H9 (cell line): ENCODE results near the gene TPSB2. TPM values are rescaled to one million over a fixed set of nuclear protein-coding genes. Genes with fewer than 3 reads are reported as not detected.

ENCODE experiments used
- DNase-seq: peaks from one replicate; pipeline ENCODE4 v3.0.0-alpha.2; 2017
- H2AFZ ChIP-seq: one replicate; pipeline ENCODE4 v1.6.1; 2013; ENCODE audit warnings: mild to moderate bottlenecking, low read length, control low read depth, moderate library complexity
- H2AK5ac ChIP-seq: 2 replicates; pipeline ENCODE4 v1.6.1; 2013; ENCODE audit warnings: low read length, control low read depth, mixed read lengths; ENCODE audit not compliant: insufficient read length
- H2BK120ac ChIP-seq: one replicate; pipeline ENCODE4 v1.6.1; 2013; ENCODE audit warnings: low read depth, mild to moderate bottlenecking, low read length, control low read depth, inconsistent platforms; ENCODE audit not compliant: poor library complexity, severe bottlenecking
- H2BK12ac ChIP-seq: 2 replicates; pipeline ENCODE4 v1.6.1; 2013; ENCODE audit warnings: low read length, control low read depth, mixed read lengths, low read depth; ENCODE audit not compliant: insufficient read length
- H2BK15ac ChIP-seq: 2 replicates; pipeline ENCODE4 v1.6.1; 2013; ENCODE audit warnings: low read depth, low read length, control low read depth
- H2BK20ac ChIP-seq: one replicate; pipeline ENCODE4 v1.6.1; 2013; ENCODE audit warnings: low read depth, mild to moderate bottlenecking, low read length, control low read depth, inconsistent platforms; ENCODE audit not compliant: poor library complexity, severe bottlenecking
- H2BK5ac ChIP-seq: 2 replicates; pipeline ENCODE4 v1.6.1; 2013; ENCODE audit warnings: low read length, control low read depth, mixed read lengths; ENCODE audit not compliant: insufficient read length
- H3K14ac ChIP-seq: 2 replicates; pipeline ENCODE4 v1.6.1; 2013; ENCODE audit warnings: low read length, control low read depth; ENCODE audit not compliant: insufficient read depth
- H3K18ac ChIP-seq: 2 replicates; pipeline ENCODE4 v1.6.1; 2013; ENCODE audit warnings: low read depth, mild to moderate bottlenecking, mixed read lengths, low read length, control low read depth; ENCODE audit not compliant: insufficient read length
- H3K23ac ChIP-seq: 2 replicates; pipeline ENCODE4 v1.6.1; 2013; ENCODE audit warnings: low read length, control low read depth, mixed read lengths, low read depth; ENCODE audit not compliant: insufficient read length
- H3K23me2 ChIP-seq: 2 replicates; pipeline ENCODE4 v1.6.1; 2013; ENCODE audit warnings: low read depth, mild to moderate bottlenecking, mixed read lengths, low read length, control low read depth; ENCODE audit not compliant: insufficient read length, poor library complexity, severe bottlenecking
- H3K27ac ChIP-seq: 2 replicates; pipeline ENCODE4 v1.5.1; 2013; ENCODE audit warnings: low read length, control low read depth, mixed read lengths, low read depth; ENCODE audit not compliant: insufficient read length
- H3K27me3 ChIP-seq: 2 replicates; pipeline ENCODE4 v1.6.1; 2013; ENCODE audit warnings: low read length, control low read depth, inconsistent platforms; ENCODE audit not compliant: insufficient read depth
- H3K4ac ChIP-seq: 2 replicates; pipeline ENCODE4 v1.6.1; 2013; ENCODE audit warnings: low read depth, mild to moderate bottlenecking, control low read depth, inconsistent platforms, low read length, moderate library complexity
- H3K4me1 ChIP-seq: 2 replicates; pipeline ENCODE4 v1.6.1; 2013; ENCODE audit warnings: low read length, control low read depth, inconsistent platforms; ENCODE audit not compliant: insufficient read depth
- H3K4me2 ChIP-seq: 2 replicates; pipeline ENCODE4 v1.6.1; 2013; ENCODE audit warnings: low read length, control low read depth, mixed read lengths; ENCODE audit not compliant: insufficient read length, insufficient read depth
- H3K56ac ChIP-seq: 2 replicates; pipeline ENCODE4 v1.6.1; 2013; ENCODE audit warnings: low read depth, mild to moderate bottlenecking, mixed read lengths, low read length, control low read depth; ENCODE audit not compliant: insufficient read length
- H3K79me1 ChIP-seq: 2 replicates; pipeline ENCODE4 v1.6.1; 2013; ENCODE audit warnings: low read depth, mild to moderate bottlenecking, moderate library complexity, low read length, control low read depth, inconsistent platforms; ENCODE audit not compliant: insufficient read depth, poor library complexity, severe bottlenecking
- H3K79me2 ChIP-seq: 2 replicates; pipeline ENCODE4 v1.6.1; 2013; ENCODE audit warnings: low read length, control low read depth, inconsistent platforms; ENCODE audit not compliant: insufficient read depth
- H3K9ac ChIP-seq: 2 replicates; pipeline ENCODE4 v1.6.1; 2013; ENCODE audit warnings: low read length, control low read depth, mixed read lengths; ENCODE audit not compliant: insufficient read length; ENCODE audit errors: extremely low read depth
- H3K9me3 ChIP-seq: one replicate; pipeline ENCODE4 v1.6.1; 2013; ENCODE audit warnings: low read depth, low read length, inconsistent platforms; ENCODE audit not compliant: control insufficient read depth
- H3T11ph ChIP-seq: one replicate; pipeline ENCODE4 v1.6.1; 2013; ENCODE audit warnings: mild to moderate bottlenecking, low read length, control low read depth, inconsistent platforms
- H4K20me1 ChIP-seq: one replicate; pipeline ENCODE4 v1.6.1; 2013; ENCODE audit not compliant: control insufficient read depth, insufficient read length, insufficient read depth
- H4K5ac ChIP-seq: 2 replicates; pipeline ENCODE4 v1.6.1; 2013; ENCODE audit warnings: low read depth, mild to moderate bottlenecking, mixed read lengths, low read length, control low read depth; ENCODE audit not compliant: insufficient read length
- H4K8ac ChIP-seq: replicated peaks from 2 replicates; pipeline ENCODE4 v1.6.1; 2013; ENCODE audit warnings: low read length, control low read depth, mixed read lengths, low read depth; ENCODE audit not compliant: insufficient read length
- H4K91ac ChIP-seq: 2 replicates; pipeline ENCODE4 v1.6.1; 2013; ENCODE audit warnings: low read depth, mild to moderate bottlenecking, moderate library complexity, mixed read lengths, low read length, control low read depth; ENCODE audit not compliant: insufficient read length
- H3K27ac Mint-ChIP-seq, 3 experiments: 2 replicates in 2 of 3; 3 replicates in 1 of 3; pipeline ENCODE4 v1.8.0; 2020 to 2021; ENCODE audit warnings: mixed read lengths in 3 of 3, mild to moderate bottlenecking in 1 of 3, moderate library complexity in 1 of 3
- H3K27me3 Mint-ChIP-seq: 2 replicates; pipeline ENCODE4 v1.8.0; 2021; ENCODE audit warnings: low read depth, mild to moderate bottlenecking, moderate library complexity, mixed read lengths
- H3K36me3 Mint-ChIP-seq, 3 experiments: 2 replicates in 2 of 3; 3 replicates in 1 of 3; pipeline ENCODE4 v1.8.0; 2020 to 2021; ENCODE audit warnings: low read depth in 3 of 3, mixed read lengths in 3 of 3; ENCODE audit not compliant: insufficient read depth in 1 of 3
- H3K4me1 Mint-ChIP-seq, 2 experiments: 2 replicates each; pipeline ENCODE4 v1.8.0; 2020; ENCODE audit warnings: mixed read lengths in 2 of 2
- H3K4me3 Mint-ChIP-seq, 2 experiments: 2 replicates in 1 of 2; 3 replicates in 1 of 2; pipeline ENCODE4 v1.8.0; 2020 to 2021; ENCODE audit warnings: mild to moderate bottlenecking in 2 of 2, mixed read lengths in 2 of 2, moderate library complexity in 1 of 2
- H3K9me3 Mint-ChIP-seq, 2 experiments: 2 replicates in 1 of 2; 3 replicates in 1 of 2; pipeline ENCODE4 v1.8.0; 2020; ENCODE audit warnings: mild to moderate bottlenecking in 2 of 2, mixed read lengths in 2 of 2, moderate library complexity in 1 of 2
- CTCF ChIP-seq: fragments of 200-600 bp; sonication (generic); conservative IDR thresholded peaks from 3 replicates; pipeline ENCODE4 v1.8.0; 2021; ENCODE audit warnings: antibody characterized with exemption, mild to moderate bottlenecking
- WGBS: extraction: QIAGEN DNeasy Blood & Tissue Kit; methylation state at CpG from one replicate; pipeline ENCODE4 v1.1.7; 2013; ENCODE audit warnings: missing lambda C conversion rate, low lambda C conversion rate, mixed read lengths; ENCODE audit not compliant: insufficient read length; ENCODE audit errors: extremely low coverage; 5-methylcytosine and 5-hydroxymethylcytosine counted together
- total RNA-seq: library from RNA; stranded (reverse); gene quantifications from 2 replicates; pipeline ENCODE4 v1.2.1, GENCODE V29; 2021

The TPSB2 gene
- total RNA-seq, 1 experiment from 2014 or later: not detected

- H3K27me3 Mint-ChIP-seq: no peaks in the 10 kb centered on the region
- Histone ChIP-seq H3K18ac (no peak overlapping the region), H3K9me3 (no peaks in the 10 kb centered on the region), H3K4ac (no peak overlapping the region), H2BK20ac (no peak overlapping the region), H3K14ac (no peak overlapping the region), H3K23ac (no peak overlapping the region), H3T11ph (no peak overlapping the region), H2BK5ac (no peak overlapping the region), H2BK120ac (no peak overlapping the region), H4K20me1 (no peaks in the 10 kb centered on the region), H3K4me2 (no peak overlapping the region), H2AFZ (no peak overlapping the region), H4K8ac (no peak overlapping the region), H4K5ac (no peak overlapping the region), H2BK12ac (no peak overlapping the region), H3K23me2 (no peaks in the 10 kb centered on the region), H2BK15ac (no peak overlapping the region), H3K27ac (no peak overlapping the region), H3K9ac (no peak overlapping the region), H3K27me3 (no peaks in the 10 kb centered on the region), H3K79me1 (no peaks in the 10 kb centered on the region), H3K56ac (no peak overlapping the region), H4K91ac (no peak overlapping the region), H3K79me2 (no peaks in the 10 kb centered on the region), H3K4me1 (no peaks in the 10 kb centered on the region), H2AK5ac (no peak overlapping the region)
- DNase-seq: no peak
- no peak overlapping the region for H3K4me3 Mint-ChIP-seq
- no peaks in the 10 kb centered on the region for H3K4me1 Mint-ChIP-seq
- peaks cover 0 to 34% (median 27%) of the 10 kb centered on the region in 3 experiments; a peak in 6 of 7 replicates for H3K36me3 Mint-ChIP-seq
- no peak for TF ChIP-seq CTCF
- no CpG with 5 or more reads among the region's 23 CpGs for WGBS
- no peak overlapping the region for H3K27ac Mint-ChIP-seq
- H3K9me3 Mint-ChIP-seq: no peaks in the 10 kb centered on the region
Measured at GRCh38 chr16:1210461-1210860, 19.5 kb downstream of the TPSB2 start.
